ENCODE measurements around the gene HAPLN3.

The HAPLN3 gene

GRCh38 chr15:88900982-88901418, 5.7 kb upstream of the HAPLN3 start:
- DNase-seq (ENCODE audit: extremely low read depth, low read depth): no peak
- H3K4me3 ChIP-seq (replicated peaks; ENCODE audit: low read depth, low read length): no peak overlapping the region
- TF ChIP-seq CTCF (IDR thresholded peaks at IDR 0.05; ENCODE audit: low read depth, low read length, missing control alignments): no peak

GRCh38 chr15:88900309-88900981, 5.1 kb upstream of the HAPLN3 start:
- no peak overlapping the region for H3K4me3 ChIP-seq (replicated peaks; ENCODE audit: low read depth, low read length)
- TF ChIP-seq CTCF (IDR thresholded peaks at IDR 0.05; ENCODE audit: low read depth, low read length, missing control alignments): no peak
- DNase-seq (ENCODE audit: extremely low read depth, low read depth): no peak

GRCh38 chr15:88899251-88899650, 3.9 kb upstream of the HAPLN3 start:
- TF ChIP-seq CTCF (IDR thresholded peaks at IDR 0.05; ENCODE audit: low read depth, low read length, missing control alignments): no peak
- no peak for DNase-seq (ENCODE audit: extremely low read depth, low read depth)
- no peak overlapping the region for H3K4me3 ChIP-seq (replicated peaks; ENCODE audit: low read depth, low read length)

- no peak for DNase-seq (ENCODE audit: extremely low read depth, low read depth)
- TF ChIP-seq CTCF (IDR thresholded peaks at IDR 0.05; ENCODE audit: low read depth, low read length, missing control alignments): no peak
- no peak overlapping the region for H3K4me3 ChIP-seq (replicated peaks; ENCODE audit: low read depth, low read length)
These were observed 3.4 kb upstream of the HAPLN3 start for GRCh38 chr15:88898736-88899135.

- TF ChIP-seq CTCF (IDR thresholded peaks at IDR 0.05; ENCODE audit: low read depth, low read length, missing control alignments): peak; percentile 70
- no peak overlapping the region for H3K4me3 ChIP-seq (replicated peaks; ENCODE audit: low read depth, low read length)
- no peak for DNase-seq (ENCODE audit: extremely low read depth, low read depth)
These were observed 2.3 kb upstream of the HAPLN3 start for GRCh38 chr15:88897456-88898194.

GRCh38 chr15:88897142-88897455, 1.8 kb upstream of the HAPLN3 start:
- no peak for DNase-seq (ENCODE audit: extremely low read depth, low read depth)
- no peak overlapping the region for H3K4me3 ChIP-seq (replicated peaks; ENCODE audit: low read depth, low read length)
- TF ChIP-seq CTCF (IDR thresholded peaks at IDR 0.05; ENCODE audit: low read depth, low read length, missing control alignments): no peak

Data from HFF-Myc (cell line).